CD14-positive monocyte (primary cell): ENCODE measurements around the gene ZNF555. TPM values are rescaled to one million over a fixed set of nuclear protein-coding genes. Genes with fewer than 3 reads are reported as not detected.

Experiments
- DNase-seq, 3 donors: peaks; one replicate each; pipeline ENCODE4 v3.0.0-alpha.2; 2011 to 2022
- H2AFZ ChIP-seq: 2 replicates; pipeline ENCODE4 v1.6.0; 2012; ENCODE audit warnings: mild to moderate bottlenecking, low read depth, low read length, inconsistent platforms; ENCODE audit not compliant: insufficient read depth, poor library complexity, severe bottlenecking
- H3K27ac ChIP-seq, 2 donors: 1 replicate in 1 of 2; 2 replicates in 1 of 2; pipeline ENCODE4 v1.5.1; 2012 to 2013; ENCODE audit warnings: low read length in 2 of 2, control low read depth in 1 of 2, inconsistent platforms in 1 of 2, low read depth in 1 of 2, mild to moderate bottlenecking in 1 of 2
- H3K27me3 ChIP-seq, 2 donors: one replicate each; pipeline versions ENCODE4 v1.6.0 to v1.6.1; 2011 to 2013; ENCODE audit warnings: low read length in 2 of 2; ENCODE audit not compliant: control insufficient read depth in 2 of 2, insufficient read depth in 2 of 2
- H3K36me3 ChIP-seq, 2 donors: replicated peaks in 1 of 2; 1 replicate in 1 of 2; 2 replicates in 1 of 2; pipeline versions ENCODE4 v1.5.1 to v1.6.1; 2012 to 2013; ENCODE audit warnings: low read length in 2 of 2, control low read depth in 1 of 2, inconsistent platforms in 1 of 2, mild to moderate bottlenecking in 1 of 2; ENCODE audit not compliant: insufficient read depth in 2 of 2, control insufficient read depth in 1 of 2
- H3K4me1 ChIP-seq, 2 donors: 1 replicate in 1 of 2; 2 replicates in 1 of 2; pipeline versions ENCODE4 v1.5.1 to v1.6.1; 2012 to 2013; ENCODE audit warnings: low read length in 2 of 2, control low read depth in 1 of 2, inconsistent platforms in 1 of 2, mild to moderate bottlenecking in 1 of 2, moderate library complexity in 1 of 2; ENCODE audit not compliant: insufficient read depth in 2 of 2, control insufficient read depth in 1 of 2
- H3K4me2 ChIP-seq: replicated peaks from 2 replicates; pipeline ENCODE3; 2012; ENCODE audit warnings: low read length, moderate library complexity, mild to moderate bottlenecking; ENCODE audit not compliant: poor library complexity, severe bottlenecking; ENCODE audit errors: extremely low read depth
- H3K4me3 ChIP-seq, 3 experiments: fragments of 200-600 bp in 1 of 3; sonication (generic) in 1 of 3; replicated peaks in 1 of 3; 1 replicate in 2 of 3; 2 replicates in 1 of 3; pipeline ENCODE4 v1.5.1; 2011 to 2013; ENCODE audit warnings: low read length in 3 of 3, mild to moderate bottlenecking in 3 of 3, control low read depth in 2 of 3, low read depth in 2 of 3, inconsistent platforms in 1 of 3, moderate library complexity in 1 of 3
- H3K79me2 ChIP-seq: 2 replicates; pipeline ENCODE4 v1.6.0; 2012; ENCODE audit warnings: mild to moderate bottlenecking, control low read depth, inconsistent platforms, low read length, moderate library complexity; ENCODE audit not compliant: insufficient read depth
- H3K9ac ChIP-seq: 2 replicates; pipeline ENCODE4 v1.6.0; 2017; ENCODE audit warnings: low read length, mild to moderate bottlenecking; ENCODE audit not compliant: insufficient read depth, poor library complexity, severe bottlenecking
- H3K9me3 ChIP-seq, 2 donors: replicated peaks in 1 of 2; 1 replicate in 1 of 2; 2 replicates in 1 of 2; pipeline versions ENCODE4 v1.5.1 to v1.6.1; 2012 to 2013; ENCODE audit warnings: low read length in 2 of 2, control low read depth in 1 of 2; ENCODE audit not compliant: control insufficient read depth in 1 of 2, insufficient read depth in 1 of 2
- H4K20me1 ChIP-seq: 2 replicates; pipeline ENCODE4 v1.6.0; 2012; ENCODE audit warnings: mild to moderate bottlenecking, low read length, control low read depth, moderate library complexity; ENCODE audit not compliant: insufficient read depth
- H3K27ac Mint-ChIP-seq, 7 donors: one replicate each; pipeline ENCODE4 v1.8.0; 2020; ENCODE audit warnings: mild to moderate bottlenecking in 7 of 7, mixed read lengths in 7 of 7, moderate library complexity in 6 of 7, inconsistent platforms in 2 of 7
- H3K27me3 Mint-ChIP-seq, 3 donors: one replicate each; pipeline ENCODE4 v1.8.0; 2021 to 2022; ENCODE audit warnings: low read depth in 3 of 3, mild to moderate bottlenecking in 3 of 3, mixed read lengths in 3 of 3, moderate library complexity in 3 of 3, inconsistent platforms in 1 of 3
- H3K36me3 Mint-ChIP-seq, 2 donors: one replicate each; pipeline ENCODE4 v1.8.0; 2020; ENCODE audit warnings: mixed read lengths in 2 of 2, inconsistent platforms in 1 of 2, mild to moderate bottlenecking in 1 of 2
- H3K4me1 Mint-ChIP-seq: one replicate; pipeline ENCODE4 v1.8.0; 2020; ENCODE audit warnings: mild to moderate bottlenecking, mixed read lengths
- H3K4me3 Mint-ChIP-seq, 2 donors: one replicate each; pipeline ENCODE4 v1.8.0; 2020; ENCODE audit warnings: mild to moderate bottlenecking in 2 of 2, mixed read lengths in 2 of 2, moderate library complexity in 1 of 2
- H3K9me3 Mint-ChIP-seq, 7 donors: one replicate each; pipeline ENCODE4 v1.8.0; 2020 to 2022; ENCODE audit warnings: mixed read lengths in 7 of 7, mild to moderate bottlenecking in 6 of 7, moderate library complexity in 6 of 7, inconsistent platforms in 2 of 7
- WGBS: methylation state at CpG from one replicate; pipeline ENCODE4 v1.1.5; 2013; ENCODE audit warnings: missing lambda C conversion rate; ENCODE audit not compliant: insufficient coverage; 5-methylcytosine and 5-hydroxymethylcytosine counted together
- intact Hi-C, 2 donors: fragments of 100-400 bp; cut with micrococcal nuclease; formaldehyde crosslinking; loops; one replicate each; pipeline versions ENCODE4 v1.15.0 to v1.15.1; 2023
- polyA plus RNA-seq, 3 donors: library from polyadenylated mRNA; depleted of rRNA in 1 of 3; unstranded in 2 of 3; stranded (reverse) in 1 of 3; fragments of 300-500 nt in 2 of 3; fragments of >200 nt in 1 of 3; fragmentation: Illumina TruSeq in 2 of 3; gene quantifications; 1 replicate in 2 of 3; 2 replicates in 1 of 3; pipeline ENCODE4 v1.2.3, GENCODE V29; 2012 to 2021
- TF ChIP-seq, protein P1 (sequence below): fragments of 200-600 bp; IDR thresholded peaks from one replicate; pipeline ENCODE4 v1.8.0; 2022; ENCODE audit warnings: antibody characterized with exemption, mild to moderate bottlenecking

Gene ZNF555
- polyA plus RNA-seq, 3 donors: 2.2 to 2.9 (median 2.6) TPM

DNA sequence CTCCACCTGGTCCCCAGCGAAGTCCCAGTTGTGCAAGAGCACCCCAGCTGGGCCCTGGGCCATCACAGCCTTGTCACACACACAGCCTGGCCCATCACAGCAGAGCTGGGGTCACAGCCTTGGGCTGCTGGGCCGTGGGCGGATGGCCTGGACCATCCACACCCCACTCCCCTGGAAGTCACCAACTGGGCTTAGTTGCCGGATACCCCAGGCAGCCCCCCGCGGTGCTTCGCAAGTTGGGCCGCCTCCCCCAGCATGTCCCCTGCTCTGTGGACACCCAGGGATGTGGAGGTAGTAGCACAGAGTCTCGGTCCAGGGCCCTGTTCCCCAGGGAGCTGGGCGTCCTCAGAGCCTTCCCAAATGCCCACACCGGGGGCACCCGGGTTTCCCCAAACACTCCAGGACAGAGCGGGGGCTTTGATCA, 26.1 kb upstream of the ZNF555 start:
- WGBS: 93% methylated on average over 13 of the region's 13 CpGs

DNA sequence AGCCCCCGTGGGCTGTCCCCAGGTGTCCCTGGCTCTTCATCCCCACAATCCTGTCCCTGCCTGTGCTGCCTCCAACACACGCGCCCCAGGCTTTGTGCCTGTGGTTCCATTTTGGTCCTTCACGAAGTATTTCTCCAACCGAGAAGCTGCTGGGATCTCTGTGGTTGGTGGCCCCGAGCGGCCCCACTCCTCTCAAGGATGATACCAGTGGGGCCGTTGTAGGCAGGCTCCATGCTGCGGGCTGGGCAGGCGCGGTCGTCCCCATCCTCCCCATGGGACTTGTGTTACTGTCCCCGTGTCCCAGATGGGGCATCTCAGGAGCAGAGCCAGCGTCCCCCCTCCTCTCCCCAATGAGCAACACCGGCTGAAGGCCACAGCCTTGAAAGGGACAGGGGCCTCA, 25.4 kb upstream of the ZNF555 start:
- Histone ChIP-seq H2AFZ (no peak overlapping the region), H3K36me3 (peaks cover 0 to 2% of the 10 kb centered on the region in 2 donors), H3K4me1 (peaks cover 5 to 6% of the 10 kb centered on the region in 2 donors), H3K9ac (no peak overlapping the region), H3K9me3 (no peaks in the 10 kb centered on the region), H4K20me1 (no peaks in the 10 kb centered on the region), H3K79me2 (no peaks in the 10 kb centered on the region), H3K27ac (no peak overlapping the region), H3K27me3 (no peaks in the 10 kb centered on the region), H3K4me2 (no peak overlapping the region), H3K4me3 (no peak overlapping the region)
- intact Hi-C loops: loop anchor here in 1 of 2 donors (5.0 kb wide), 1 partner anchor 56 kb away; no protein-coding TSS in a partner anchor
- peaks cover 0 to 2% (median under 1%) of the 10 kb centered on the region in 3 donors for H3K27me3 Mint-ChIP-seq
- no peak overlapping the region for H3K4me3 Mint-ChIP-seq
- peaks cover 0 to 7% (median 0%) of the 10 kb centered on the region in 7 donors for H3K9me3 Mint-ChIP-seq
- TF ChIP-seq, protein P1, sequence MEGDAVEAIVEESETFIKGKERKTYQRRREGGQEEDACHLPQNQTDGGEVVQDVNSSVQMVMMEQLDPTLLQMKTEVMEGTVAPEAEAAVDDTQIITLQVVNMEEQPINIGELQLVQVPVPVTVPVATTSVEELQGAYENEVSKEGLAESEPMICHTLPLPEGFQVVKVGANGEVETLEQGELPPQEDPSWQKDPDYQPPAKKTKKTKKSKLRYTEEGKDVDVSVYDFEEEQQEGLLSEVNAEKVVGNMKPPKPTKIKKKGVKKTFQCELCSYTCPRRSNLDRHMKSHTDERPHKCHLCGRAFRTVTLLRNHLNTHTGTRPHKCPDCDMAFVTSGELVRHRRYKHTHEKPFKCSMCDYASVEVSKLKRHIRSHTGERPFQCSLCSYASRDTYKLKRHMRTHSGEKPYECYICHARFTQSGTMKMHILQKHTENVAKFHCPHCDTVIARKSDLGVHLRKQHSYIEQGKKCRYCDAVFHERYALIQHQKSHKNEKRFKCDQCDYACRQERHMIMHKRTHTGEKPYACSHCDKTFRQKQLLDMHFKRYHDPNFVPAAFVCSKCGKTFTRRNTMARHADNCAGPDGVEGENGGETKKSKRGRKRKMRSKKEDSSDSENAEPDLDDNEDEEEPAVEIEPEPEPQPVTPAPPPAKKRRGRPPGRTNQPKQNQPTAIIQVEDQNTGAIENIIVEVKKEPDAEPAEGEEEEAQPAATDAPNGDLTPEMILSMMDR: no peak
- H3K27ac Mint-ChIP-seq: peak overlapping the region in 2 of 7 donors; percentile 30
- DNase-seq: no peak
- peaks cover 8% of the 10 kb centered on the region for H3K4me1 Mint-ChIP-seq
- H3K36me3 Mint-ChIP-seq: peaks cover 4 to 21% of the 10 kb centered on the region in 2 donors
- WGBS: 88% methylated on average over 9 of the region's 15 CpGs

More for the DNA sequence above, 26.1 kb upstream of the ZNF555 start:
- H3K27me3 ChIP-seq: no peaks in the 10 kb centered on the region
- TF ChIP-seq, protein P1: no peak
- H3K27ac ChIP-seq: no peak overlapping the region
- H3K4me3 Mint-ChIP-seq: no peak overlapping the region
- peaks cover 1% of the 10 kb centered on the region for H3K4me1 Mint-ChIP-seq
- no peak overlapping the region for H3K4me3 ChIP-seq
- peaks cover 0 to 2% of the 10 kb centered on the region in 2 donors for H3K36me3 ChIP-seq
- DNase-seq: no peak
- no peak overlapping the region for H3K4me2 ChIP-seq
- H3K79me2 ChIP-seq: no peaks in the 10 kb centered on the region
- peaks cover 0 to 2% (median 0%) of the 10 kb centered on the region in 3 donors for H3K27me3 Mint-ChIP-seq
- H3K9ac ChIP-seq: no peak overlapping the region
- intact Hi-C loops: loop anchor here in 1 of 2 donors (5.0 kb wide), 1 partner anchor 57 kb away; no protein-coding TSS in a partner anchor
- H4K20me1 ChIP-seq: no peaks in the 10 kb centered on the region
- H2AFZ ChIP-seq: no peak overlapping the region
- peaks cover 4 to 21% of the 10 kb centered on the region in 2 donors for H3K36me3 Mint-ChIP-seq
- peaks cover 2 to 3% of the 10 kb centered on the region in 2 donors for H3K4me1 ChIP-seq
- H3K9me3 ChIP-seq: no peaks in the 10 kb centered on the region
- H3K9me3 Mint-ChIP-seq: peaks cover 0 to 6% (median 0%) of the 10 kb centered on the region in 7 donors
- no peak overlapping the region for H3K27ac Mint-ChIP-seq
